Measurements from ENCODE around the gene SRA1.

- TF ChIP-seq SPI1 (IDR thresholded peaks at IDR 0.05; ENCODE audit: low read depth, low read length) (no peak), POLR2A (IDR thresholded peaks at IDR 0.05; ENCODE audit: low read depth, low read length) (no peak), POLR2AphosphoS5 (IDR thresholded peaks at IDR 0.05; ENCODE audit: low read depth, low read length) (no peak), TAF1 (IDR thresholded peaks at IDR 0.05; ENCODE audit: low read depth, low read length) (no peak)
Observed at GRCh38 chr5:140565024-140565779, 7.9 kb upstream of the SRA1 start.

Measured in GM12891 (cell line).